Spleen (tissue), 11 donors: ENCODE measurements around the gene TLE4. TPM values are rescaled to one million over a fixed set of nuclear protein-coding genes. Genes with fewer than 3 reads are reported as not detected.
A peak's percentile ranks its signal among the peaks of the same experiment; 100 is the strongest.

Experiments used
- DNase-seq: peaks from one replicate; pipeline ENCODE4 v3.0.0-alpha.2; 2020
- H3K27ac ChIP-seq, 8 donors: fragments of 200-600 bp; sonication (generic) in 7 of 8; 1 replicate in 4 of 8; 2 replicates in 4 of 8; pipeline versions ENCODE4 v1.5.0 to v1.8.0; 2016 to 2021; ENCODE audit warnings: inconsistent platforms in 4 of 8, mild to moderate bottlenecking in 4 of 8, moderate library complexity in 1 of 8
- H3K27me3 ChIP-seq, 7 donors: fragments of 200-600 bp; sonication (generic) in 6 of 7; replicated peaks in 1 of 7; 1 replicate in 4 of 7; 2 replicates in 3 of 7; pipeline versions ENCODE4 v1.5.0 to v1.8.0; 2016 to 2021; ENCODE audit warnings: inconsistent platforms in 3 of 7, mild to moderate bottlenecking in 1 of 7
- H3K36me3 ChIP-seq, 6 donors: fragments of 200-600 bp; sonication (generic) in 5 of 6; 1 replicate in 4 of 6; 2 replicates in 2 of 6; pipeline versions ENCODE4 v1.5.0 to v1.8.0; 2016 to 2021; ENCODE audit warnings: inconsistent platforms in 2 of 6
- H3K4me1 ChIP-seq, 6 donors: fragments of 200-600 bp; sonication (generic) in 5 of 6; 1 replicate in 3 of 6; 2 replicates in 3 of 6; pipeline versions ENCODE4 v1.5.0 to v1.8.0; 2016 to 2021; ENCODE audit warnings: inconsistent platforms in 3 of 6
- H3K4me3 ChIP-seq, 8 donors: fragments of 200-600 bp; sonication (generic) in 7 of 8; 1 replicate in 4 of 8; 2 replicates in 4 of 8; pipeline versions ENCODE4 v1.5.0 to v1.8.0; 2016 to 2021; ENCODE audit warnings: inconsistent platforms in 4 of 8, mild to moderate bottlenecking in 4 of 8, moderate library complexity in 2 of 8
- H3K9me3 ChIP-seq, 8 donors: fragments of 200-600 bp; sonication (generic) in 7 of 8; 1 replicate in 4 of 8; 2 replicates in 4 of 8; pipeline versions ENCODE4 v1.5.0 to v1.8.0; 2016 to 2021; ENCODE audit warnings: inconsistent platforms in 4 of 8
- POLR2A ChIP-seq, 3 donors: fragments of 450-650 bp; IDR thresholded peaks; one replicate each; pipeline ENCODE4 v1.5.1; 2017; ENCODE audit warnings: antibody characterized with exemption in 3 of 3, mild to moderate bottlenecking in 1 of 3
- POLR2AphosphoS5 ChIP-seq, 3 donors: sonication (generic); formaldehyde crosslinking; IDR thresholded peaks; one replicate each; pipeline ENCODE4 v1.5.1; 2017; ENCODE audit warnings: antibody characterized with exemption in 3 of 3
- WGBS, 5 donors: extraction: QIAGEN DNeasy Blood & Tissue Kit in 3 of 5; methylation state at CpG; one replicate each; pipeline versions ENCODE4 v1.1.5 to v1.1.7; 2013 to 2018; 5-methylcytosine and 5-hydroxymethylcytosine counted together
- intact Hi-C: fragments of 100-400 bp; cut with DNase I; formaldehyde crosslinking; loops from one replicate; pipeline ENCODE4 v1.15.0; 2023; ENCODE audit warnings: low total_unique reads
- polyA plus RNA-seq, 3 donors: library from polyadenylated mRNA; stranded (reverse); fragments of 200-250 nt; gene quantifications; one replicate each; pipeline ENCODE4 v1.2.1, GENCODE V29; 2013
- total RNA-seq, 7 donors: library from RNA; depleted of rRNA in 3 of 7; stranded (reverse); fragments of >200 nt in 3 of 7; fragmentation: NEBNext Ultra II Directional in 4 of 7; extraction: Animal tissue kit (Norgen Biotek cat#: 25700) in 4 of 7; gene quantifications; one replicate each; pipeline versions ENCODE4 v1.1.0 to v1.2.1, GENCODE V29; 2016 to 2021
- TF ChIP-seq, protein P1 (sequence below), 11 experiments: fragments of 200-600 bp in 7 of 11; fragments of 450-650 bp in 4 of 11; sonication (generic) in 4 of 11; IDR thresholded peaks in 8 of 11; conservative IDR thresholded peaks in 3 of 11; 1 replicate in 7 of 11; 2 replicates in 4 of 11; pipeline versions ENCODE4 v1.4.0 to v1.8.0; 2016 to 2021; ENCODE audit warnings: antibody characterized with exemption in 11 of 11, inconsistent platforms in 4 of 11, mild to moderate bottlenecking in 1 of 11
- donor health status: healthy with polysubstance abuse.
- donor health status: DM: no; HTN: no; CAD: no; lungs with moderate emphysema.
- donor health status: DM: no; HTN: no; CAD: no.
- donor health status: Bipolar disorder and iron deficiency.
- donor health status: healthy.
- donor health status: DM: no; HTN: no; CAD: no.
- donor health status: DM: yes; HTN: yes; CAD: no.

The TLE4 gene
- total and polyA plus RNA-seq, 10 donors = 7.8 to 92.8 (median 70.5) TPM

DNA sequence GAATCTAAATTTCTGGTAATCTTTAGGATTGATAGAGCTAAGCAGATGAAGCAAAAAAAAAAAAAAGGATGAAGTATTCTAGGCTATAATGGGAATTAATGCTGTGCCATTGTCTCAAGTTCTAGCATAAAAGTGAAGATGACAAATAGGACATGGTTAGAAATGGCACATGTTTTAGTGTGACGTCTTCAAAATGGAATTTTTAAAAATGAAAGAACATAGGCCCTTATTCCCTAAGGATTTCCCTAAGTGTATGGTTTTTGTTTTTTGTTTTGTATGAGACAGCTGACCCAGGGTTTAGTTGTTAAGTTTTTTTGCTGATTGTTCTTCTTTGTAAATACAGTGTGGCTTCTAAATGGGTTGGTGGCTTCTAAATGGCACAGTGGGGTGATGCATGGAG is 7.1 kb downstream of the TLE4 start:
- no peak overlapping the region for H3K4me3 ChIP-seq
- TF ChIP-seq POLR2AphosphoS5 (IDR thresholded peaks at IDR 0.05) (no peak), POLR2A (IDR thresholded peaks at IDR 0.05) (no peak)
- TF ChIP-seq, protein P1, sequence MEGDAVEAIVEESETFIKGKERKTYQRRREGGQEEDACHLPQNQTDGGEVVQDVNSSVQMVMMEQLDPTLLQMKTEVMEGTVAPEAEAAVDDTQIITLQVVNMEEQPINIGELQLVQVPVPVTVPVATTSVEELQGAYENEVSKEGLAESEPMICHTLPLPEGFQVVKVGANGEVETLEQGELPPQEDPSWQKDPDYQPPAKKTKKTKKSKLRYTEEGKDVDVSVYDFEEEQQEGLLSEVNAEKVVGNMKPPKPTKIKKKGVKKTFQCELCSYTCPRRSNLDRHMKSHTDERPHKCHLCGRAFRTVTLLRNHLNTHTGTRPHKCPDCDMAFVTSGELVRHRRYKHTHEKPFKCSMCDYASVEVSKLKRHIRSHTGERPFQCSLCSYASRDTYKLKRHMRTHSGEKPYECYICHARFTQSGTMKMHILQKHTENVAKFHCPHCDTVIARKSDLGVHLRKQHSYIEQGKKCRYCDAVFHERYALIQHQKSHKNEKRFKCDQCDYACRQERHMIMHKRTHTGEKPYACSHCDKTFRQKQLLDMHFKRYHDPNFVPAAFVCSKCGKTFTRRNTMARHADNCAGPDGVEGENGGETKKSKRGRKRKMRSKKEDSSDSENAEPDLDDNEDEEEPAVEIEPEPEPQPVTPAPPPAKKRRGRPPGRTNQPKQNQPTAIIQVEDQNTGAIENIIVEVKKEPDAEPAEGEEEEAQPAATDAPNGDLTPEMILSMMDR (IDR thresholded peaks at IDR 0.05 in 8 of 11, conservative IDR thresholded peaks at IDR 0.05 in 3 of 11) = no peak
- intact Hi-C loops = loop anchor here (10.0 kb wide), 2 partner anchors 46 to 106 kb away; no protein-coding TSS in a partner anchor
- H3K9me3 ChIP-seq = no peaks in the 10 kb centered on the region
- peaks cover 0 to 24% (median 0%) of the 10 kb centered on the region in 6 donors for H3K36me3 ChIP-seq
- H3K27me3 ChIP-seq = no peaks in the 10 kb centered on the region
- no peak for DNase-seq
- H3K4me1 ChIP-seq = peaks cover 15 to 100% (median 96%) of the 10 kb centered on the region in 6 donors
- peak overlapping the region in 3 of 8 donors; percentile 6 to 39 (median 14) for H3K27ac ChIP-seq
- 74 to 86% (median 82%) methylated on average over 1 of the region's 1 CpG for WGBS, 5 donors

DNA sequence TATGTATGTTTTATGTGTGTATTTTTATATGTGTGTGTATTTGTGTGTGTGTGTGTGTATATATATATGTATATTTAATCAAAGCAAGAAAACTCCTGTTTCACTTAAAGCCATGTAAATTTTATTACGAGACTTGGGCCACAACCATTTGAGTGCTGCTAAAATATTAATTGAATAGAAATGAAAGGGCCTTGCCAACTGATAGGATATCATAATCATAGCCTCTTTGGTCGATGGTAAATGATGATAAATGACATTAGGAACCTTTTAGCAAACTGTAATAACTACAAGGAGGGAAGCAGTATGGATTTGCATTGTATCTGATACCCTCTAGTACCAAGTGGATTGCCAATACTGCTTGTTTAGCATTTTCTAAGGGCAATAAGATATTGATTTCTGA is 7.9 kb downstream of the TLE4 start:
- TF ChIP-seq, protein P1 (IDR thresholded peaks at IDR 0.05 in 8 of 11, conservative IDR thresholded peaks at IDR 0.05 in 3 of 11) = no peak
- TF ChIP-seq POLR2AphosphoS5 (IDR thresholded peaks at IDR 0.05) = no peak
- TF ChIP-seq POLR2A (IDR thresholded peaks at IDR 0.05) = no peak
- DNase-seq = no peak
- H3K27ac ChIP-seq = no peak overlapping the region
- H3K36me3 ChIP-seq = peaks cover 0 to 24% (median 0%) of the 10 kb centered on the region in 6 donors
- peaks cover 16 to 100% (median 96%) of the 10 kb centered on the region in 6 donors for H3K4me1 ChIP-seq
- H3K9me3 ChIP-seq = no peaks in the 10 kb centered on the region
- H3K27me3 ChIP-seq = no peaks in the 10 kb centered on the region
- intact Hi-C loops = loop anchor here (10.0 kb wide), 2 partner anchors 45 to 105 kb away; no protein-coding TSS in a partner anchor
- 87 to 90% (median 90%) methylated on average over 2 of the region's 2 CpGs for WGBS, 5 donors
- no peak overlapping the region for H3K4me3 ChIP-seq

DNA sequence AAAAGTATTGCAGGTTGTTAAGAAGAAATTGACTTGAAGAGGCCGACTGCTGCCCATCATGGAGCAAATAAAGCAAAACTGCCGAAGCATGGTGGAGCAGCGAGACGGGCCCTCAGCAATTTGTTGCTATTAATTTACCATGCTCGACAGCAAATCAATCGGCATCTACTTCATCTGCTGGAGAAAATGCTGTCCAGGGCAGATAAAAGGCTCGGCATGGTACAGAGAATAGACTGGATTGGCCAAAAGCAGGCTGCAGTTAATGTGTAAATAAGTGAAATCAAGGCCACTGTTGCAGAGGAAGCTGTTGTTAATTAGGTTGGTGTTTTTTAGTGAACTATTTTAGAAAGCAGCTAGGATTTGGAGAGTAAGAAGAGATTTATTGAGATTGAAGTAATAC is 8.3 kb downstream of the TLE4 start:
- intact Hi-C loops = no loop called here
- 95 to 98% (median 97%) methylated on average over 7 of the region's 7 CpGs for whole genome bisulfite sequencing, 5 donors
- Histone ChIP-seq H3K36me3 (peaks cover 0 to 24% (median 0%) of the 10 kb centered on the region in 6 donors), H3K9me3 (no peaks in the 10 kb centered on the region), H3K4me3 (no peak overlapping the region), H3K27me3 (no peaks in the 10 kb centered on the region), H3K4me1 (peaks cover 13 to 100% (median 96%) of the 10 kb centered on the region in 6 donors), H3K27ac (no peak overlapping the region)
- no peak for TF ChIP-seq POLR2A (IDR thresholded peaks at IDR 0.05)
- TF ChIP-seq POLR2AphosphoS5 (IDR thresholded peaks at IDR 0.05) = no peak
- TF ChIP-seq, protein P1 (IDR thresholded peaks at IDR 0.05 in 8 of 11, conservative IDR thresholded peaks at IDR 0.05 in 3 of 11) = no peak
- no peak for DNase-seq

DNA sequence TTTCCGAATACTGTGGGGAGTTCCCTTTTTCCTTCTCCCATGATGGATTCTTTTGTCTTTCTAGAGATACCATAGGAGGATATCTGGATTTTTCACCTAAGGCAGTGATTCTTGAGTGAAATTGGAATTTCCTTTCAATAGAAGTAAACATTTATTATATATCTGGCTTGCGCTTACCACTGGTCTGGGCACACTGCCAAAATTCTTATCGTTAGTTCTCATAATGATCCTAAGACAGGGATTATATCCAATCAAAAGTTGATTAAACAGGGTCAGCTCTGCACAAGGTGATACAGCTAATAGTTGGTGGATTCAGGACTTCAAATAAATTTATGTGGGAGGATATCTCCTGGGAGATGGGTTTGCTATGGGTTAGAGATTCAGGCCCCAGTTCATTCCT is 9.6 kb downstream of the TLE4 start:
- intact Hi-C loops = no loop called here

More for the DNA sequence above, 9.6 kb downstream of the TLE4 start:
- peak overlapping the region in 5 of 8 donors; percentile 7 to 74 (median 42) for H3K27ac ChIP-seq
- TF ChIP-seq POLR2A (IDR thresholded peaks at IDR 0.05) (no peak), POLR2AphosphoS5 (IDR thresholded peaks at IDR 0.05) (no peak)
- TF ChIP-seq, protein P1 (IDR thresholded peaks at IDR 0.05 in 8 of 11, conservative IDR thresholded peaks at IDR 0.05 in 3 of 11) = no peak
- H3K9me3 ChIP-seq = no peaks in the 10 kb centered on the region
- H3K27me3 ChIP-seq = no peaks in the 10 kb centered on the region
- DNase-seq = no peak
- WGBS, 5 donors = 38 to 47% (median 43%) methylated on average over 3 of the region's 3 CpGs
- peaks cover 13 to 100% (median 86%) of the 10 kb centered on the region in 6 donors for H3K4me1 ChIP-seq
- peaks cover 0 to 24% (median 0%) of the 10 kb centered on the region in 6 donors for H3K36me3 ChIP-seq
- no peak overlapping the region for H3K4me3 ChIP-seq
